Panc1 (cell line): ENCODE measurements around the gene TSHZ3. TPM values are rescaled to one million over a fixed set of nuclear protein-coding genes. Genes with fewer than 3 reads are reported as not detected.

ENCODE experiments used
- ATAC-seq: fragments of 200-7000 bp; cut with Tn5 transposase; 2 replicates; pipeline ENCODE4 v1.9.1; 2020; ENCODE audit warnings: mild to moderate bottlenecking, moderate library complexity
- BruUV-seq: library from RNA; stranded (reverse); fragments of 400-500 nt; replicated peaks from 2 replicates; lab custom pipeline; 2021; lab: Mats Ljungman, UMichigan
- CTCF ChIA-PET: fragments of 300-600 bp; sonication (Branson Sonifier 250); formaldehyde crosslinking; loops from one replicate; lab custom pipeline; 2022; ENCODE audit warnings: antibody characterized with exemption; lab: Charles Lee
- POLR2A ChIA-PET: fragments of 300-600 bp; sonication (Branson Sonifier 250); formaldehyde crosslinking; loops from one replicate; lab custom pipeline; 2022; ENCODE audit warnings: antibody characterized with exemption; lab: Charles Lee
- DNase-seq: peaks from one replicate; pipeline ENCODE4 v3.0.0-alpha.2; 2010; ENCODE audit warnings: low read depth, low spot score
- H3K27ac ChIP-seq: 2 replicates; pipeline ENCODE4 v1.5.1; 2011; ENCODE audit warnings: mild to moderate bottlenecking, low read length, inconsistent platforms
- H3K27me3 ChIP-seq: fragments of 200-500 bp; sonication (Bioruptor generic); 2 replicates; pipeline ENCODE4 v1.6.0; 2014; ENCODE audit warnings: low read length, inconsistent platforms; ENCODE audit not compliant: control insufficient read depth, insufficient read depth
- H3K36me3 ChIP-seq: fragments of 200-500 bp; sonication (Bioruptor generic); 2 replicates; pipeline ENCODE4 v1.5.1; 2014; ENCODE audit warnings: inconsistent platforms, mild to moderate bottlenecking, low read length, moderate library complexity; ENCODE audit not compliant: control insufficient read depth, insufficient read depth
- H3K4me1 ChIP-seq: 2 replicates; pipeline ENCODE4 v1.5.1; 2011; ENCODE audit warnings: inconsistent platforms, mild to moderate bottlenecking, low read length, moderate library complexity; ENCODE audit not compliant: control insufficient read depth, insufficient read depth
- H3K4me3 ChIP-seq, 2 experiments: 2 replicates each; pipeline ENCODE4 v1.5.1; 2011 to 2012; ENCODE audit warnings: low read depth in 2 of 2, low read length in 2 of 2, mild to moderate bottlenecking in 2 of 2, inconsistent platforms in 1 of 2, moderate library complexity in 1 of 2
- H3K9me3 ChIP-seq: fragments of 200-500 bp; sonication (Bioruptor generic); 2 replicates; pipeline ENCODE4 v1.5.1; 2014; ENCODE audit warnings: low read depth, mild to moderate bottlenecking, inconsistent platforms, low read length, moderate library complexity; ENCODE audit not compliant: control insufficient read depth, insufficient read depth
- POLR2AphosphoS5 ChIP-seq: IDR thresholded peaks from 2 replicates; pipeline ENCODE4 v1.6.1; 2012; ENCODE audit warnings: mild to moderate bottlenecking, low read depth, low read length, moderate library complexity
- SIN3A ChIP-seq: IDR thresholded peaks from 2 replicates; pipeline ENCODE4 v1.6.1; 2012; ENCODE audit warnings: low read depth, mild to moderate bottlenecking, low read length, moderate library complexity, borderline replicate concordance; ENCODE audit not compliant: insufficient read depth
- TCF7L2 ChIP-seq: IDR thresholded peaks from 2 replicates; pipeline ENCODE4 v1.6.1; 2011; ENCODE audit warnings: mild to moderate bottlenecking, low read depth, low read length, inconsistent platforms
- in situ Hi-C: cut with HindIII; loops from 2 replicates; pipeline ENCODE4 v1.10.0; 2016; ENCODE audit warnings: low sequenced_read_pairs, low pct_unique_long_range_greater_than_20kb
- intact Hi-C: fragments of 100-400 bp; cut with micrococcal nuclease; formaldehyde crosslinking; loops from one replicate; pipeline ENCODE4 v1.10.0; 2022; ENCODE audit not compliant: unreplicated experiment
- total RNA-seq: library from RNA; stranded (reverse); gene quantifications from one replicate; pipeline ENCODE4 v1.2.1, GENCODE V29; 2021; ENCODE audit not compliant: unreplicated experiment
- TF ChIP-seq, protein P1 (sequence below): fragments of 450-650 bp; IDR thresholded peaks from 2 replicates; pipeline ENCODE4 v1.5.1; 2017; ENCODE audit warnings: mild to moderate bottlenecking
- TF ChIP-seq, protein P2 (sequence below), 2 experiments: IDR thresholded peaks; 2 replicates each; pipeline ENCODE4 v1.6.1; 2011 to 2012; ENCODE audit warnings: low read depth in 2 of 2, control low read depth in 1 of 2, low read length in 1 of 2, mild to moderate bottlenecking in 1 of 2, moderate library complexity in 1 of 2; ENCODE audit not compliant: insufficient read depth in 1 of 2

The TSHZ3 gene
- total RNA-seq, 1 experiment from 2014 or later: 7.8 TPM

DNA sequence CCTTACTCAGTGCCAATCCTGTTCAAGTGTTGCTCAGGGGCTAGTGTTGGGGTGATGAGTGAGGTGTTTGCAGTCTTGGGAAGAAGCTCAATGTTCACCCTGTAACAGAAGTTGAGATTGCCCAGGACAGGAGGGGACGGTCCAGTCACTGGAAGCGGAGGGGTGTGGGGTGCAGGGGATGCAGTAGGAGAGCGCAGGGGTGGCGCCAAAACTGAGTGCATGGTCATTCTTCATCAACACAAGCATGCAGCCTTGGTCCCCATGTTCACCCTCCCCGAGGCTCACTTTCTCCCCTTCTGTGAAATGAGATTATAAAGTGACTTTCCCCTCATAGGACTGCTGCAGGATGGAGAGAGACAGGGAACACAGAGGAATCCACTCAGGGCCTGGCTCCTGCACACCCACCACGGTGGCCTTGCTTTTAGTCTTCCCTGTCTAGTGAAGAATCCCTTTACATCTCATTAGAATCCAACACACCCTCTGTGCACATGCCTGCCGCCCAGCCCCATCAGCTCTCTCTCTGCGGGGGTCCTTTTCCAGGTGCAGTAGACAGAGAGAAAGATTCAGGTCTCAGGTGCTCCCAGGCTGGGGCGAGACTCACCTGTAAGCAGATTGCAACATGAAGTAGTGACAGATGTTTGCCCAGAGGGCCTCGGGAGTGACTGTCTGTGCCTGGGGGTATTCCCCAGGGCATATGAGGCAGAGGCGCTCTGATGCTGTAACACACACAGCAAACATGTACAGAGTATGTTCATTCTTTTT, 93.2 kb downstream of the TSHZ3 start:
- no peak overlapping the region for H3K4me3 ChIP-seq
- no peak for TF ChIP-seq TCF7L2
- TF ChIP-seq, protein P1, sequence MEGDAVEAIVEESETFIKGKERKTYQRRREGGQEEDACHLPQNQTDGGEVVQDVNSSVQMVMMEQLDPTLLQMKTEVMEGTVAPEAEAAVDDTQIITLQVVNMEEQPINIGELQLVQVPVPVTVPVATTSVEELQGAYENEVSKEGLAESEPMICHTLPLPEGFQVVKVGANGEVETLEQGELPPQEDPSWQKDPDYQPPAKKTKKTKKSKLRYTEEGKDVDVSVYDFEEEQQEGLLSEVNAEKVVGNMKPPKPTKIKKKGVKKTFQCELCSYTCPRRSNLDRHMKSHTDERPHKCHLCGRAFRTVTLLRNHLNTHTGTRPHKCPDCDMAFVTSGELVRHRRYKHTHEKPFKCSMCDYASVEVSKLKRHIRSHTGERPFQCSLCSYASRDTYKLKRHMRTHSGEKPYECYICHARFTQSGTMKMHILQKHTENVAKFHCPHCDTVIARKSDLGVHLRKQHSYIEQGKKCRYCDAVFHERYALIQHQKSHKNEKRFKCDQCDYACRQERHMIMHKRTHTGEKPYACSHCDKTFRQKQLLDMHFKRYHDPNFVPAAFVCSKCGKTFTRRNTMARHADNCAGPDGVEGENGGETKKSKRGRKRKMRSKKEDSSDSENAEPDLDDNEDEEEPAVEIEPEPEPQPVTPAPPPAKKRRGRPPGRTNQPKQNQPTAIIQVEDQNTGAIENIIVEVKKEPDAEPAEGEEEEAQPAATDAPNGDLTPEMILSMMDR: no peak
- TF ChIP-seq POLR2AphosphoS5: no peak
- TF ChIP-seq, protein P2, sequence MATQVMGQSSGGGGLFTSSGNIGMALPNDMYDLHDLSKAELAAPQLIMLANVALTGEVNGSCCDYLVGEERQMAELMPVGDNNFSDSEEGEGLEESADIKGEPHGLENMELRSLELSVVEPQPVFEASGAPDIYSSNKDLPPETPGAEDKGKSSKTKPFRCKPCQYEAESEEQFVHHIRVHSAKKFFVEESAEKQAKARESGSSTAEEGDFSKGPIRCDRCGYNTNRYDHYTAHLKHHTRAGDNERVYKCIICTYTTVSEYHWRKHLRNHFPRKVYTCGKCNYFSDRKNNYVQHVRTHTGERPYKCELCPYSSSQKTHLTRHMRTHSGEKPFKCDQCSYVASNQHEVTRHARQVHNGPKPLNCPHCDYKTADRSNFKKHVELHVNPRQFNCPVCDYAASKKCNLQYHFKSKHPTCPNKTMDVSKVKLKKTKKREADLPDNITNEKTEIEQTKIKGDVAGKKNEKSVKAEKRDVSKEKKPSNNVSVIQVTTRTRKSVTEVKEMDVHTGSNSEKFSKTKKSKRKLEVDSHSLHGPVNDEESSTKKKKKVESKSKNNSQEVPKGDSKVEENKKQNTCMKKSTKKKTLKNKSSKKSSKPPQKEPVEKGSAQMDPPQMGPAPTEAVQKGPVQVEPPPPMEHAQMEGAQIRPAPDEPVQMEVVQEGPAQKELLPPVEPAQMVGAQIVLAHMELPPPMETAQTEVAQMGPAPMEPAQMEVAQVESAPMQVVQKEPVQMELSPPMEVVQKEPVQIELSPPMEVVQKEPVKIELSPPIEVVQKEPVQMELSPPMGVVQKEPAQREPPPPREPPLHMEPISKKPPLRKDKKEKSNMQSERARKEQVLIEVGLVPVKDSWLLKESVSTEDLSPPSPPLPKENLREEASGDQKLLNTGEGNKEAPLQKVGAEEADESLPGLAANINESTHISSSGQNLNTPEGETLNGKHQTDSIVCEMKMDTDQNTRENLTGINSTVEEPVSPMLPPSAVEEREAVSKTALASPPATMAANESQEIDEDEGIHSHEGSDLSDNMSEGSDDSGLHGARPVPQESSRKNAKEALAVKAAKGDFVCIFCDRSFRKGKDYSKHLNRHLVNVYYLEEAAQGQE (IDR thresholded peaks at IDR 0.05; ENCODE audit: insufficient read depth in 1 of 2, low read depth in 2 of 2, low read length in 1 of 2): no peak
- no TSS peak for BruUV-seq
- ChIA-PET POLR2A (no interaction called here), CTCF (no interaction called here)
- no peak for DNase-seq
- intact Hi-C loops: no loop called here
- H3K27me3 ChIP-seq: no peaks in the 10 kb centered on the region
- in situ Hi-C loops: no loop called here
- H3K36me3 ChIP-seq: no peaks in the 10 kb centered on the region
- H3K4me1 ChIP-seq: no peaks in the 10 kb centered on the region
- no peak for ATAC-seq
- no peaks in the 10 kb centered on the region for H3K9me3 ChIP-seq
- no peak overlapping the region for H3K27ac ChIP-seq

DNA sequence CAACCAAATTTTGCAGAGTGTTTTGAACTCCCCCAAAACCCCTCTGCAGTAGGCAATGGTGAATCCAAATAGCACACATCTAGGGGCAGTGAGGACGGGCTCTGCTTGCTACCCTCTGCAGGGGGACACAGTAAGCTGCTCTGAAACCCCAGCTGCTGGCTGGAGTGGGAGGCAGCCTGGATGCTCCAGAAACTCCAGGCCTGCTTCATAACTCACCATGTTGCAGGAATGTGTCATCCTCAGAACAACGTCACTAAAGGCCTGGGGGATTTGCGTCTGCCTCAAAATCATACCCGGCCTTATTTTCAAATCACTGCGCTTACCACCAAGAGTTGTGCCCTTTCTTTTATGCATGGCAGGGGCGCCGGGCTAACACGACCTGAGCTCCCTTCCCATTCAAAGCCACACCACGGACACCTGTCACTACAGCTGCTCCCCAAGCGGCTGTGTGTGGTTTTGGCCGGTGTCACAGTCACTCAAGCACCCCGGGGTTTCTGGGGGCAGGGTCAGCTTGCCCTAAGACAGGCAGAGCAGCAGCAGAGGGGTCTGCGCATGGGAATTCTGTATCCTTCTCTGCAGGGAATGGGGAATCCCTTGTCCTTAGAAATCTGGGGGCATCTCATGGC, 93.9 kb downstream of the TSHZ3 start:
- in situ Hi-C loops (no loop called here), intact Hi-C loops (no loop called here)
- no peaks in the 10 kb centered on the region for H3K27me3 ChIP-seq
- H3K9me3 ChIP-seq: no peaks in the 10 kb centered on the region
- DNase-seq (no peak), ATAC-seq (no peak)
- TF ChIP-seq, protein P2 (IDR thresholded peaks at IDR 0.05; ENCODE audit: insufficient read depth in 1 of 2, low read depth in 2 of 2, low read length in 1 of 2): no peak
- TF ChIP-seq, protein P1: no peak
- TF ChIP-seq TCF7L2 (no peak), POLR2AphosphoS5 (no peak), SIN3A (no peak)
- no TSS peak for BruUV-seq
- ChIA-PET POLR2A (no interaction called here), CTCF (no interaction called here)
- no peak overlapping the region for H3K27ac ChIP-seq
- H3K4me1 ChIP-seq: no peaks in the 10 kb centered on the region
- H3K4me3 ChIP-seq: no peak overlapping the region
- no peaks in the 10 kb centered on the region for H3K36me3 ChIP-seq
